Hematopoietic multipotent progenitor cell treated with erythropoietin and hydrocortisone succinate and interleukin-3 and kit ligand, for 15 days (in vitro differentiated cells): Measurements from ENCODE around the gene KLLN.
"Not testable (repeated sequence)": the region's sequence is repeated elsewhere in the genome, so short reads cannot be mapped to it uniquely, and the experiment has no call there.

ENCODE experiments used
- DNase-seq: peaks from one replicate; pipeline ENCODE4 v3.0.0-alpha.2; 2015; ENCODE audit warnings: low spot score

Gene KLLN

GRCh38 chr10:87866412-87866974 is 3.2 kb upstream of the KLLN start:
- peak; percentile 22 for DNase-seq

DNA sequence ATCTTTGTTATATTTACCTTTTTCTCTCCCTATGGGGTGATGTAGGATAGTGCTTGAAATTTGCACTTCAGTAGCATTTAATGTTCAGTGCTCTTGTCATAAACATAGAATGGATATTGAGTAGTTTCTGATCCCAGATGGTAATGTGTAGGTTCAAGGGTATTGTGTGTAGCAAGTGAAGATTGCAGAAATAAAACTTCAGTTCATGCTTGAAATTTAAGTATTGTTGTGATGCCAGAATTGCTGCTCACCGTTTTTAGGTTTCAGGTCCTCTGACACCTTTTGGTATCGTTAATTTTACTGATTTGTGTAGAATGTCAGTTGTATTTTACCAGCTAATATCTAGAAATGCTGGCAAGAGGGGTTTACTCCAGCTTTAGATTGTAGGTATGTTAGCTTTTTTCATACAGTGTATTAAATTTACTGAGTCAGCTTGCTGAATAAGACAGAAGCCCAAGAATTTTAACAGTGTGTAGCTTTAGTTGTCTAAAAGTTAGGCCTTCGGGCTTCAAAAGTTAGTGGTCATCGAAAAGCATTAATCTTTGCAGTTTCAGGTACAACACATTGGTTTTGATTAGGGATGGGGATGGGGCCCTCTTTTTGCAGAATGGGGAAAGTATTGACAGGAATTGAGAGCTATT is 2.0 kb upstream of the KLLN start:
- DNase-seq: peak; percentile 22

GRCh38 chr10:87864496-87865059 is 1.2 kb upstream of the KLLN start:
- DNase-seq: peak; percentile 23

DNA sequence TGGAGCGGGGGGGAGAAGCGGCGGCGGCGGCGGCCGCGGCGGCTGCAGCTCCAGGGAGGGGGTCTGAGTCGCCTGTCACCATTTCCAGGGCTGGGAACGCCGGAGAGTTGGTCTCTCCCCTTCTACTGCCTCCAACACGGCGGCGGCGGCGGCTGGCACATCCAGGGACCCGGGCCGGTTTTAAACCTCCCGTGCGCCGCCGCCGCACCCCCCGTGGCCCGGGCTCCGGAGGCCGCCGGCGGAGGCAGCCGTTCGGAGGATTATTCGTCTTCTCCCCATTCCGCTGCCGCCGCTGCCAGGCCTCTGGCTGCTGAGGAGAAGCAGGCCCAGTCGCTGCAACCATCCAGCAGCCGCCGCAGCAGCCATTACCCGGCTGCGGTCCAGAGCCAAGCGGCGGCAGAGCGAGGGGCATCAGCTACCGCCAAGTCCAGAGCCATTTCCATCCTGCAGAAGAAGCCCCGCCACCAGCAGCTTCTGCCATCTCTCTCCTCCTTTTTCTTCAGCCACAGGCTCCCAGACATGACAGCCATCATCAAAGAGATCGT is 690 bp upstream of the KLLN start:
- peak; percentile 20 for DNase-seq

- DNase-seq: no peak
Measured at GRCh38 chr10:87862679-87863052, 667 bp downstream of the KLLN start.

GRCh38 chr10:87861953-87862678 is 1.2 kb downstream of the KLLN start:
- DNase-seq: peak; percentile 96

DNA sequence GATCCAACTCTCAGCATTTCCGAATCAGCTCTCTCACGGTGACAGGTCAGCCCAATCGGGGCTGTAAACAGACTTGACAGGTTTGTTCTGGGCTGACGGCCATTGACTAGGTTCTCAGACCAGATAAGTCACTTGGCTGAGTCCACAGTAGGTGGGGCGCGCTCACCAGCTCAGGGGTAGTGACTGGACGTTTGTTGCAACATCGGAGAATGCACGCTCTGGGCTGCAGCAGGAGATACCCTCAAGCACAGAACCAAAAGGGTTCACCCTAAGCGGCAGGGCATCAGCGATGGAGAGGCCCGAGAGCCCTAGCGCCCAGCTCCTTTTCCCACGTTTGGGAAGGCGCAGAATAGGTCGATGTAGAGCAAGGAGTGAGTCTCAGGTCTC is 1.8 kb downstream of the KLLN start:
- peak; percentile 72 for DNase-seq

DNA sequence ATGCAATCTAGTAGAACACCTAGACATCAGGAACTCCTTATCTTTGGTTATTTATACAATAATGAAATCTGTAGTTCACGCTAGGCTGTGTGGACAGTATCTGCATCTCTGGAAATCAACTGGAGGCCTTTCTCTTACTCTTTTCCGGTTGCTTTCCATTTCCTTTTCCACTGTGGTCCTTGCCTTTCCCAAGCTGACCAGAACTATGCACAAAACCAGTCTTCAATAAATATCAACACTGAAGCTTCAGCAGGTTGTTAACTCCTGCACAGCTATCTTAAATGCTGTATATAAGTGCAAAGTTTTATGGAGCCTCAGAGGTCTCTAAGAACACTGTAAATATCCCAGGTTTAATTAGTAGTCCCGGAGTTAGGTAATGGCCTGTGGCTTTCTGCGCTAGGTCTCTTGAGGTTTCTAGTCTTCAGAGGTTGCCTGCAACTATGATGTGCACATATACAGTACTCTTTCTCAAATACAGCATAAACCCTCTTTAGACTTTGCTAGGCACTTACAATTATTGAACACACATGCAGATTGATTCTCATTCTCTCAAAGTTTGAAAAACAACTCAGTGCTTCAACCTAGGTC is 2.4 kb downstream of the KLLN start:
- DNase-seq: no peak

- DNase-seq: peak; percentile 56
Measured at GRCh38 chr10:87860156-87860795, 3.1 kb downstream of the KLLN start.

GRCh38 chr10:87855665-87856064 is 7.7 kb downstream of the KLLN start:
- not testable (repeated sequence) for DNase-seq

DNA sequence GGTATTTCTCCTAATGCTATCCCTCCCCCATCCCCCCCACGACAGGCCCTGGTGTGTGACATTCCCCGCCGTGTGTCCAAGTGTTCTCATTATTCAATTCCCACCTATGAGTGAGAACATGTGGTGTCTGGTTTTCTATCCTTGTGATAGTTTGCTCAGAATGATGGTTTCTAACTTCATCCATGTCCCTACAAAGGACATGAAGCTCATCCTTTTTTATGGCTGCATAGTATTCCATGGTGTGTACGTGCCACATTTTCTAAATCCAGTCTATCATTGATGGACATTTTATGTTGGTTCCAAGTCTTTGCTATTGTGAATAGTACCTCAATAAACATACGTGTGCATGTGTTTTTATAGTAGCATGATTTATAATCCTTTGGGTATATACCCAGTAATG is 8.1 kb downstream of the KLLN start:
- DNase-seq: not testable (repeated sequence)

GRCh38 chr10:87852089-87852488 is 11.2 kb downstream of the KLLN start:
- DNase-seq: no peak

DNA sequence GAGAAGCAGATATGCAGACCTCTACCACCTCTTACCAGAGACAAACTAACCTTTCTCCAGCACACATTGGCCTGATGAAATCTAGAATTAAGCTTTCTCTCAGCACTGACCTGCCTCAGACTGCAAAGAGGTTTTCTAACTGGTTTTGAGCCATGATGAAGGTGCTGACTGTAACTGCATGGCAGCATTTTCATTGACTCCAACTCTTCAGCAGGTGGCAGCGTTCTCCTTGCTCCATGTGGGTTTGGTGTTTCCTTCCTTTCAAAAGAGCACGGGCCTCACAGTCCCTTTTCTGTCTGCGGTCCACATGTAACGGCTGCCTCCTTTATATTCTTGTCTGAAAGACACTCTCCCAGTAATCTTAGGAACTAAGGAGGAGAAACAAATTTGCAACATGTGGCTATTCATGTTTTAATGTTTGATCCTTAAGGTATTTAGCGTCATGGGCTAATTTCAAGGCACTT is 12.6 kb downstream of the KLLN start:
- DNase-seq: peak; percentile 46

DNA sequence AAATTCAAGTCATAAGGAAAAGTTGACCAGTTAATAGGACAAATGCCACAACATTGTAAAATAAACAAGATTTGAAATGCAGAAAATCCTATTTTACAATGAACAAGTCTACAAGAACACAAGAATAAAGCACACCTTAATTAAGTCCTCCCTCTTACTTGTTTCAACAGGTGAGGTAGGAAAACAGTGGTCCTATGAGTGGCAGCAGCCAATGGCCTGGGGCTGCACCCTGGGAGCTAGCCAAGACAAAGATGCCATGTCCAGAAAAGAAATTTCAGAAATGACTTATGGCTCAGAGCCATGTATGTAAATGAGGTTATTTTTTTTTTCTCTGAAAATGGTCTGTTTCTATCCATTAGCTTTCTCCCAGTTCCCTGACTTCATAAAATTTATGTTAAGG is 14.3 kb downstream of the KLLN start:
- DNase-seq: no peak

DNA sequence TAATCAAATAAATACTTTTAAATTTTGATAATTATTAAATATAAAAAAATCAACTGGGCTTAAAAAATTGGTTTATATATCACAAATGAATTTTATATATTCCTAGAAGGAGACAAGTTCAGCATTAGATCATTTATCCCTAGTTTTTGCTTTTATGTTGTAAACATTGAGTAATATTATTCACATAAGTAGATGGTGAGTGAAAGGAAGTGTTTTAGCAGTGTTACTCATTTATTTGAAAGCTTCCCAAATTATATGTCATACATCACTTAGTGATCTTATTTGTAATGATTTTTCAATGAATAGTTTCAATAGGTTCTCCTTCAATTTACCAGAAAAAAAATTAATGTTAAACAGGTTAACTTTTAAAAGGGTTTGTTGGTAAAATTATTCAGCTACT is 15.8 kb downstream of the KLLN start:
- no peak for DNase-seq

DNA sequence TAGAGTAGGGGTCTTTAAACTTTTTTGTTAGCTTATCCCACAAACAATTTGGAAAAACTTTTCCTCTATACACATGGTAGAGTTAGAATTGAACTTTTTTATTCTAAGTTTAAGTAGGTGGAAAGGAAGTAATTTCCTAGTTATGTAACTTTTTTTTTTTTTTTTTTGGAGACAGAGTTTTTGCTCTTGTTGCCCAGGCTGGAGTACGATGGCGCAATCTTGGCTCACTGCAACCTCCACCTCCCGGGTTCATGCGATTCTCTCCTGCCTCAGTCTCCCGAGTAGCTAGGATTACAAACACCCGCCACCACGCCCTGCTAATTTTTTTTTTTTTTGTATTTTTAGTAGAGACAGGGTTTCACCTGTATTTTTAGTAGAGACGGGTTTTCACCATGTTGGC is 16.6 kb downstream of the KLLN start:
- not testable (repeated sequence) for DNase-seq

DNA sequence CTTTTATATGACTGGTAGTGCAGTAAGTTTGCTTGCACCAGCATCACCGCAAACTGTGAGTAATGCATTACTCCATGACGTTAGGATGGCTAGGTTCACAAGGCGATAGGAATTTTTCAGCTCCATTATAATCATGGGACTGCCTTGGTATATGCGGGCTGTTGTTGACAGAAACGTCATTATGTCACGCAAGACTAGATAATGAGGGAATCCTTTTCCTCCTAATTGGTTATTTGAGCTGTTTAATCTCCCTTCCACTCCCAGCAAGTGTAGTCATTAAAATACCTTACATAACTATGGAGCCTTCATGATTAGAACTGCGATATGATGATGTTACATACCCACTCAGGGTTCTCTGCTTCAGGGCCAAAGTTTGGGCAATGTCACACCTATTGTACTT is 17.3 kb downstream of the KLLN start:
- no peak for DNase-seq

DNA sequence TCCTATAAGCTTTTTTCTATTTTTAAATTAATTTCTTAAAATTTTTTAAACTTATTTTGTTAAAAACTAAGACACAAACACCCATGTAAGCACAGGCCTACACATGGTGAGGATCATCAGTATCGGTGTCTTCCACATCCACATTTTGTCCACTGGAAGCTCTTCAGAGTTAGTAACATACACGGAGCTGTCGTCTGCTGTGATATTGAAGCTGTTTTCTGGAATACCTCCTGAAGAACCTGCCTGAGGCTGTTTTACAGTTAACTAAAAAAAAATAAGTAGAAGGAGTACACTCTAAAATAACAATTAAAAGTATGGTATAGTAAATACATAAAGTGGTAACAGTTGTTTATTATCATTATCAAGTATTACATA is 17.7 kb downstream of the KLLN start:
- no peak for DNase-seq

DNA sequence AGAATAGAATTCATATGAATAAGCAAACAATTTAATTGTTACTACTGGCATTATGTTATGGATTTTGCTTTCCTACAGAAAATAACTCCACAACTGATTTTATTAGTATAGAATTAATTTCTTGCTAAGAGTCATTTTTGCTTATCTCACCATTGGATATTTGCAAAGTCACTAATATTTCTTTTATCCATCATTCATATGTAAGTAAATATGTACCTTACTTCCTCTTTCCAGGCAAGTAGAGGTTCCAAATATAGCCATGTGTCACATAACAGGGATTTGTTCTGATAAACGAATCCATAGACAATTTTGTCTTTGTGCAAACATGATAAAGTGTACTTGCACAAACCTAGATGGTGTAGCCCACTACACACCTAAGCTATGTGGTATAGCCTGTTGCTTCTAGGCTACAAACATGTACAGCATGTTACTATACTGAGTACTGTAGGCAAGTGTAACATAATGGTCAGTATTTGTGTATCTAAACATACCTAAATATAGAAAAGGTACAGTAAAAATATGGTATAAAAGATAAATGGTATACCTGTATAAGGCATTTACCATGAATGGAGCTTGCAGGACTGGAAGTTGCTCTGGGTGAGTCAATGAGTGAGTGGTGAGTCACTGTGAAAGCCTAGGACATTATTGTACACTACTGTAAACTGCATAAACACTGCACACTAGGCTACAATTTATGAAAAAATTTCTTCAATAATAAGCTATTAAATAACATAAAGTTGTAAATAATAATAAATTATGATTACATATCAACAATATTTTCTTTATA is 18.3 kb downstream of the KLLN start:
- no peak for DNase-seq

DNA sequence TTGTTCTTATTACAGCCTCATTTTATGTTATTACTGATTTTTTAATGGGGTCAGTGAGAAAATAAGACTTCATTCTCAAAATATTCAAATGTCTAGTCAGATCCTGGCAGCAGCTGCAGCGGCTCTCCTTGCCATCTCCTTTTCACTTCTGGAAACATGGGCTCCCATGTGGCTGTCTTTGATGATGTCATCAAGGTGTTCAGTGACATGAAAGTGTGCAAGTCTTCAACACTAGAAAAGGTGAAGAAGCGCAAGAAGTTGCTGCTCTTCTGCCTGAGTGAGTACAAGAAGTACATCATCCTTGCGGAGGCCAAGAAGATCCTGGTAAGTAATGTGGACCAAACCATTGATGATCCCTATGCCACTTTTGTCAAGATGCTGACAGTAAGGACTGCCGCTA is 19.6 kb downstream of the KLLN start:
- no peak for DNase-seq
